SK-N-SH treated with all-trans-retinoic acid at 6 μM for 48 hours (cell line): Measurements from ENCODE around the gene UPK2.

Source experiments
- ESRRG ChIP-seq: fragments of 250-450 bp; sonication (Bioruptor Pico); IDR thresholded peaks from 2 replicates; pipeline ENCODE4 v1.6.1; 2021; ENCODE audit warnings: mild to moderate bottlenecking
- RARB ChIP-seq: fragments of 250-450 bp; sonication (Bioruptor Pico); IDR thresholded peaks from 2 replicates; pipeline ENCODE4 v1.8.0; 2021; ENCODE audit warnings: mild to moderate bottlenecking, moderate library complexity
- SNAI2 ChIP-seq: fragments of 250-450 bp; sonication (Bioruptor Pico); IDR thresholded peaks from 2 replicates; pipeline ENCODE4 v1.5.0; 2020; ENCODE audit warnings: mild to moderate bottlenecking, moderate library complexity
- ZFP30 ChIP-seq: fragments of 450-650 bp; formaldehyde crosslinking; IDR thresholded peaks from 2 replicates; pipeline ENCODE4 v1.5.0; 2022; ENCODE audit warnings: mild to moderate bottlenecking, moderate library complexity
- TF ChIP-seq, protein P1 (sequence below): fragments of 250-450 bp; sonication (Bioruptor Pico); IDR thresholded peaks from 2 replicates; pipeline ENCODE4 v1.5.1; 2021; ENCODE audit warnings: mild to moderate bottlenecking, moderate library complexity
- TF ChIP-seq, protein P2 (sequence below): fragments of 250-450 bp; sonication (Bioruptor Pico); IDR thresholded peaks from 2 replicates; pipeline ENCODE4 v1.8.0; 2020; ENCODE audit warnings: mild to moderate bottlenecking, moderate library complexity, borderline replicate concordance

DNA sequence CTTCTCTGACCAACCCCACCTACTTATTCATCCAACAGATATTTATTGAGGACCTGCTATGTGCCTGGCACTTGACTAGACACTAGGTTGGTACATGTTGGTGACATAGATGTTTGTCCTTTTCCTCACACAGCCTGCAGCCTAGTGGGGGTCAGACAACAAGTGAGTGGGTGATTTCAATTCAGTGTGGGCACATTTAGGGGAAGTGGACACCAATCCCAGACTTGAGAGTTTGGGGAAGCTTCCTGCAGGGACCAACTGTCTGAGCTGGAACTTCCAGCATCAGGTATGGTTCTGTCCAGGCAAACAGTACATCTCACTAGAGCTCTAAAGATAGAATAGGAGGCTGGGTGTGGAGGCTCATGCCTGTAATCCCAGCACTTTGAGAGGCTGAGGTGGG lies 24.5 kb upstream of the UPK2 start:
- TF ChIP-seq ESRRG (CRISPR knock-in tag), result no peak
- TF ChIP-seq, protein P1, sequence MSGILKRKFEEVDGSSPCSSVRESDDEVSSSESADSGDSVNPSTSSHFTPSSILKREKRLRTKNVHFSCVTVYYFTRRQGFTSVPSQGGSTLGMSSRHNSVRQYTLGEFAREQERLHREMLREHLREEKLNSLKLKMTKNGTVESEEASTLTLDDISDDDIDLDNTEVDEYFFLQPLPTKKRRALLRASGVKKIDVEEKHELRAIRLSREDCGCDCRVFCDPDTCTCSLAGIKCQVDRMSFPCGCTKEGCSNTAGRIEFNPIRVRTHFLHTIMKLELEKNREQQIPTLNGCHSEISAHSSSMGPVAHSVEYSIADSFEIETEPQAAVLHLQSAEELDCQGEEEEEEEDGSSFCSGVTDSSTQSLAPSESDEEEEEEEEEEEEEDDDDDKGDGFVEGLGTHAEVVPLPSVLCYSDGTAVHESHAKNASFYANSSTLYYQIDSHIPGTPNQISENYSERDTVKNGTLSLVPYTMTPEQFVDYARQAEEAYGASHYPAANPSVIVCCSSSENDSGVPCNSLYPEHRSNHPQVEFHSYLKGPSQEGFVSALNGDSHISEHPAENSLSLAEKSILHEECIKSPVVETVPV (CRISPR knock-in tag), result no peak
- no peak for TF ChIP-seq ZFP30
- TF ChIP-seq, protein P2, sequence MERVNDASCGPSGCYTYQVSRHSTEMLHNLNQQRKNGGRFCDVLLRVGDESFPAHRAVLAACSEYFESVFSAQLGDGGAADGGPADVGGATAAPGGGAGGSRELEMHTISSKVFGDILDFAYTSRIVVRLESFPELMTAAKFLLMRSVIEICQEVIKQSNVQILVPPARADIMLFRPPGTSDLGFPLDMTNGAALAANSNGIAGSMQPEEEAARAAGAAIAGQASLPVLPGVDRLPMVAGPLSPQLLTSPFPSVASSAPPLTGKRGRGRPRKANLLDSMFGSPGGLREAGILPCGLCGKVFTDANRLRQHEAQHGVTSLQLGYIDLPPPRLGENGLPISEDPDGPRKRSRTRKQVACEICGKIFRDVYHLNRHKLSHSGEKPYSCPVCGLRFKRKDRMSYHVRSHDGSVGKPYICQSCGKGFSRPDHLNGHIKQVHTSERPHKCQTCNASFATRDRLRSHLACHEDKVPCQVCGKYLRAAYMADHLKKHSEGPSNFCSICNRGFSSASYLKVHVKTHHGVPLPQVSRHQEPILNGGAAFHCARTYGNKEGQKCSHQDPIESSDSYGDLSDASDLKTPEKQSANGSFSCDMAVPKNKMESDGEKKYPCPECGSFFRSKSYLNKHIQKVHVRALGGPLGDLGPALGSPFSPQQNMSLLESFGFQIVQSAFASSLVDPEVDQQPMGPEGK, result no peak
- TF ChIP-seq SNAI2 (CRISPR knock-in tag), result no peak
- no peak for TF ChIP-seq RARB
